Ectodermal cell (in vitro differentiated cells): ENCODE data around the gene SPOCK1.

Source experiments
- H3K27ac ChIP-seq: 2 replicates; pipeline ENCODE4 v1.7.0; 2013; ENCODE audit warnings: mild to moderate bottlenecking, low read depth, low read length; ENCODE audit not compliant: insufficient read depth, poor library complexity, severe bottlenecking
- H3K27me3 ChIP-seq: 2 replicates; pipeline ENCODE4 v1.7.0; 2013; ENCODE audit warnings: mild to moderate bottlenecking, low read length; ENCODE audit not compliant: insufficient read depth, control insufficient read depth, poor library complexity, severe bottlenecking
- H3K36me3 ChIP-seq: one replicate; pipeline ENCODE4 v1.7.0; 2013; ENCODE audit warnings: low read length; ENCODE audit not compliant: control insufficient read depth, insufficient read depth
- H3K4me1 ChIP-seq: one replicate; pipeline ENCODE4 v1.7.0; 2013; ENCODE audit warnings: low read length; ENCODE audit not compliant: control insufficient read depth, insufficient read depth
- H3K4me3 ChIP-seq: 2 replicates; pipeline ENCODE4 v1.7.0; 2013; ENCODE audit warnings: low read depth, low read length, control low read depth; ENCODE audit not compliant: insufficient read depth
- H3K9me3 ChIP-seq: 2 replicates; pipeline ENCODE4 v1.7.0; 2013; ENCODE audit warnings: mild to moderate bottlenecking, low read length, moderate library complexity; ENCODE audit not compliant: control insufficient read depth
- WGBS, 2 experiments: methylation state at CpG; one replicate each; pipeline ENCODE4 v1.1.7; 2013; ENCODE audit warnings: missing lambda C conversion rate in 2 of 2; 5-methylcytosine and 5-hydroxymethylcytosine counted together

Gene SPOCK1

DNA sequence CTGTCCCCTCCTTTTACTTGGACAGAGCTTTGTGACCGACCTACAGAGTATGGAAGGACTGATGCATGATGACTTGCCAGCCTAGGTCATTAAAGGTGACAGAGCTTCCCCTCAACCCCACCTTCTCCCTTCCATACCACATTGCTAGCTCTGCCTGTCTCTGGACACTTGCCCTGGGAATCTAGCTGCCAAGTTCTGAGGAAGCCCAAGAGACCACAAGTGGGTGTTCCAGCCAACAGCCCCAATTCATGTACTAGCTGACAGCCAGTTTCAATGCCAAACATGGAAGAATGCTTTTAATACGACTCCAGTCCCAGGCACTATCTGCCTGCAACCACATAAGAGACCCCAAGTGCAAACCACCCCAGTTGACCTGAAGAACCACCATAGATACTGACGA, 477.1 kb downstream of the SPOCK1 start:
- 94 to 95% methylated on average over 3 of the region's 3 CpGs for WGBS, 2 experiments
- no peaks in the 10 kb centered on the region for H3K4me1 ChIP-seq
- no peak overlapping the region for H3K27ac ChIP-seq
- no peaks in the 10 kb centered on the region for H3K36me3 ChIP-seq
- H3K9me3 ChIP-seq: no peaks in the 10 kb centered on the region
- no peak overlapping the region for H3K4me3 ChIP-seq
- no peaks in the 10 kb centered on the region for H3K27me3 ChIP-seq

DNA sequence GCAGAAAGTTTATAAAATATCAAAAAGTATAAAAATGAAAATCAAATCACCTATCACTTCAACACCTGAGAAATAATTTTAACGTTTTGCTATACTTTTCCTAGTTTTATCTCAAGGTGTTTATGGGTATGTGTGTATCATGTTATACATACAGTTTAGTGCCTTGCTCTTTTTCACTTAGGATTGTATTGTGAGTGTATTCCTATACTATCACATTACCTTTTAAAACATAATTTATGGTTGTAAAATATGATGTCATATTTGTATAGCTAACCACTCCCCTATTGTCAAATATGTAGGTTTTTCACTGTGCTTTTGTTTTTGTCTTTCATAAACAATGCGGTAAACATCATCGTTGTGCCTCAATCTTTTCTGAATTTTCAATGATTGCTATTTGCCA, 479.9 kb downstream of the SPOCK1 start:
- 96 to 100% methylated on average over 2 of the region's 3 CpGs for WGBS, 2 experiments
- H3K4me3 ChIP-seq: no peak overlapping the region
- no peak overlapping the region for H3K27ac ChIP-seq
- no peaks in the 10 kb centered on the region for H3K36me3 ChIP-seq
- H3K27me3 ChIP-seq: no peaks in the 10 kb centered on the region
- no peaks in the 10 kb centered on the region for H3K9me3 ChIP-seq
- peaks cover 4% of the 10 kb centered on the region for H3K4me1 ChIP-seq

DNA sequence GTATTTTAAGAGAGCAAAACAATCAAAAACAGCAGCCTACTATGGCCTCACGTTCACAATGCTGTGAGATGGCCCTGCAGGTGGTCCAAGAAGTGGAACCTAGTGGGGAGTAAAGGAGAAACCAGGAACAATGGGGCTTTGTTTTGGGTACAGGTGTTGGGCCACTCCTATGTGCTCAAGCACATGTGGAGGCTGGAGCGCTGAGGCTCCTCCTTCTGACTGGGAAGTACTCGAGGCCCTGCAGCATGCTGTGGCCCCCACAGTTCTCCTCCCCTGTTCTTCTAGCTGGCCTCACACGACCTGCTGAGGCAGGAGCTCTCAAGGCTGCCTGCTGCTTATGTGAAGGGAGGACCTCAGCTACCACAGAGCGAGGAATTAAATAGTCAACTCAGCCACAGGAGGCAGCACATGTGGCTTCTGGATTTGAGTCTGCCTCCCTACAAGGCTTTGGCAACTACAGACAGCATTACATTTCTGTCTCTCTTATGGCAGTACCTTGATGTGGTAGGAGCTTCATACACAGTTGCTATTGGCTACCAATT, 482.3 kb downstream of the SPOCK1 start:
- peaks cover 4% of the 10 kb centered on the region for H3K4me1 ChIP-seq
- H3K4me3 ChIP-seq: no peak overlapping the region
- H3K27ac ChIP-seq: no peak overlapping the region
- no peaks in the 10 kb centered on the region for H3K27me3 ChIP-seq
- 36 to 46% methylated on average over 5 of the region's 5 CpGs for WGBS, 2 experiments
- H3K9me3 ChIP-seq: no peaks in the 10 kb centered on the region
- no peaks in the 10 kb centered on the region for H3K36me3 ChIP-seq

DNA sequence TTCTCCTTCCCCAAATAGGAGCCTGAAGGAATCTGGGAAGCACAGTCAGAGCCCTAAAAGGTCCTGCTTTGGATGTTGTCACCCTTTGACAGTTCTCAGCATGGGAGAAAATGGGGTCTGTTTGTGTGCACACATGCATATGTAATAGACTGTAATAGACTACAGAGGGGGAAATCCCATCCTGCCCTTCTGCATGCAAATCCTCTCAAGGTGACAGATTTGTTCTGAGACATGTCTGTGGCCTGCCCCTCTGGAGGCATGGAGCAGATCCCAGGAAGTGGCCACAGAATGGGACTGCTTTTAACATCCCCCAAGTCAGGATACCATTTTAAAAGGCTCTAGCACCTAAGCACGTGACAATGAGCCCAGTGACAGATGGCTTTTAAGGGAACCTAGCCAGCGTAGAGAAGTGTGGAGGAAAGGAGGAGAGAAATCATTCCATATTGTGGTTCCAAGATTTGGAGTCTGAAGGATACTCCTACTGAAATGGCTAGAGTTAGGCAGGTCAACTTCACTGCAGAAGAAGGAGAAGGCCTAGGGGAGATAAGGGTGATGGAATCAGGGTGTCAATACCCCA, 483.5 kb downstream of the SPOCK1 start:
- peaks cover 4% of the 10 kb centered on the region for H3K4me1 ChIP-seq
- WGBS, 2 experiments: 90 to 95% methylated on average over 2 of the region's 2 CpGs
- H3K27ac ChIP-seq: no peak overlapping the region
- H3K9me3 ChIP-seq: no peaks in the 10 kb centered on the region
- no peaks in the 10 kb centered on the region for H3K36me3 ChIP-seq
- H3K4me3 ChIP-seq: no peak overlapping the region
- H3K27me3 ChIP-seq: no peaks in the 10 kb centered on the region

DNA sequence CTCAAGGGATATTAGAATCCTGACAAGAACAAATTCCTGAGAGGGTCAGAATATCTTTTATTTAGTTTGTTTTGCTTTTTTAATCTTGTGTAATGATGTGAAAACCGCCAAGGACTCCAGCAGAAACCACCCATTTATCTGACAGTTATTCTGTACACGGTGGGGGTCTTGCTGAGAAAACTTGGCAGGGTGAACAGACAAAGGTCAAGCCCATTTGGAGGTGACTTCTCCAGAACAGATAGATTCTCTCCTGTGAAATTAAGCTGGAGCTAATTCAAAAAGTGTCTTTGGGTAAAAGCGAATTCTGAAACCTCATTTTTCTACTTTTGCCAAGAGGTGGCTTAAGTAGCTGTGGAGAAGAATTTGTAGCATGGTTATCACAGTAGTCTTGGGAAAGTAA, 484.4 kb downstream of the SPOCK1 start:
- H3K27ac ChIP-seq: no peak overlapping the region
- H3K9me3 ChIP-seq: no peaks in the 10 kb centered on the region
- no peaks in the 10 kb centered on the region for H3K27me3 ChIP-seq
- H3K36me3 ChIP-seq: no peaks in the 10 kb centered on the region
- no peak overlapping the region for H3K4me3 ChIP-seq
- WGBS, 2 experiments: 93 to 95% methylated on average over 3 of the region's 3 CpGs
- peaks cover 4% of the 10 kb centered on the region for H3K4me1 ChIP-seq

DNA sequence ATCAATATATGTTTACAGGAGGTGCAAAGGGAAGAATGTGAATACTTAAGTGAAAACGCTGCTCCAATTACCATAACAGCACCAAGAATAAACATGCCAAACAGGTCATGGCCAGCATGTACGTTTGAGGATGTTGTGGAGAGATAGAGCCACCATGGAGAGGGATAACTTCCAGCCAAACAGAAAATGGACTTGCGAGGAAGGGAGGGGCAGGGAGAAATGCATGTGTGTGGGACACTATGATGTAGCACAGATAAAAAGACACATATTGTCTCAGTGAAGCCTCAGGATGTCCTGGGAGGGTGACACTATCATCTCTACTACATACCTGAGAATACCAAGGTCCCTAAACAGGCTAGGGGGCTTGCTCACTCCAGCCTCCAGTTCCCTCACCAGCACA, 488.9 kb downstream of the SPOCK1 start:
- no peak overlapping the region for H3K4me3 ChIP-seq
- WGBS, 2 experiments: 75 to 89% methylated on average over 2 to 3 of the region's 3 CpGs

DNA sequence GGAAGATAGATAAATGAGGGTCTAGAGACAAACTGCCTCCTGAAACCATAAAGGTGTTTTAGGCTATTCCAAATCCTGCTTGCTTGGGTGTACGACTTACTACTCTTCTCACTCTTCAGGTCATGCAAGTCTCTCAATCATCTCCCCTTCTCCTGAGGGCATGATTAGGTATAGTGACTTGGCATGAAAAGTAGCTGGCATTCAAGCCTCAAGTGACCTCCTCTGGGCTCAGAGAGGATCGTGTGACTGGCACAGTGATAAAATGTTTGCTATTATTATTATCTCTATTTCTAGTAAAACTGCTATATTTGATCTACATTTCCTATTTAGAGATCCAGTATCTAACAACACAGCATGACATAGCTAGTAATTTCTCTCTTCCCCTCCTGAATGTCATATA, 494.8 kb downstream of the SPOCK1 start:
- Histone ChIP-seq H3K9me3 (no peaks in the 10 kb centered on the region), H3K27me3 (no peaks in the 10 kb centered on the region), H3K27ac (no peak overlapping the region), H3K36me3 (no peaks in the 10 kb centered on the region), H3K4me3 (no peak overlapping the region), H3K4me1 (no peaks in the 10 kb centered on the region)
- WGBS, 2 experiments: 95% methylated on average over 1 of the region's 2 CpGs; no CpG with 5 or more reads in 1 of the 2 experiments

More for the DNA sequence above, 488.9 kb downstream of the SPOCK1 start:
- Histone ChIP-seq H3K27ac (no peak overlapping the region), H3K9me3 (no peaks in the 10 kb centered on the region), H3K36me3 (no peaks in the 10 kb centered on the region), H3K27me3 (no peaks in the 10 kb centered on the region), H3K4me1 (no peaks in the 10 kb centered on the region)

DNA sequence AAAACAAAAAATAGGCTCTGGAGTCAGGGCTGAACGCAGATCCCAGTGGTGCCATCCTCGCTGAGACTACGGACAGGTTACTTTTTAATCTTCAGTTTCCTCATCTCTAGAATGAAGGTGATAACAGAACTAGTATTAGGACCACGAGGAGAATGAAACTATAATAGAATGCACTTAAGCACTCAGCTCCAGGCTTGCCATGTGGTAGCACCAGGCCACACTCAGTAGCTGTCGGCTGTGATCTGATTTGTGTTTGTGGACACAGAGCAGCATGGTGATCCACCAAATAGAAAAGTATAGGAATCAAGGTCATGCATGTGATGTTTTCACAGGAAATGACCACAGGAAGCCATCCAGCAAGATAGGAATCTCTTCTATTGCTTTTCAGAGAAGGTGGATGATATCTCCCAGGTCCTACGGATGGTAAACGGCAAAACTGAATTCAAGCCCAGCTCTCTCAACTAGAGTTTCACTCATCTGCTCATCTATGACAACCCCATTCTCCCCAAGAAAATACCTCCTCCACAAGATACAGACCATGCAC, 498.0 kb downstream of the SPOCK1 start:
- Histone ChIP-seq H3K36me3 (no peaks in the 10 kb centered on the region), H3K27me3 (no peaks in the 10 kb centered on the region), H3K27ac (no peak overlapping the region), H3K4me1 (no peaks in the 10 kb centered on the region), H3K9me3 (no peaks in the 10 kb centered on the region), H3K4me3 (no peak overlapping the region)
- 93 to 98% methylated on average over 7 of the region's 7 CpGs for WGBS, 2 experiments

DNA sequence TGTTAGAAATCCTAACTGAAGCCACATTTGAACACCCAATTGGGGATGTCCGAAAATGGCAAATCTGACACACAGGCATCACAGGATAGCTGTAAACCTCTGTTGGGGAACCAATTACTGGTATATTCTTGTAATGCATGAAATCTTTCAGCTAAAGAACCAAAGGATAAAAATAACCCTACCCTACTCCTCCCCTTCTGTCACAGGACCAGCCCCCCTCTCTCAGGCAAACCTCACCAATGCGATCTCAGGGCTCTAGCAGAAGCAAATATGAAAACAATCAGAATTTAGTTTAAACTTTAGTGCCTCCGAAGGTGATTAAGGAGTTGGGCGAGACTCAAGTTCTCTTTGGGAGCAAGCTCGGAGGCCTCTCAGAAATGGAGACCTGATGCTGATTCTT, 499.3 kb downstream of the SPOCK1 start:
- H3K9me3 ChIP-seq: no peaks in the 10 kb centered on the region
- H3K4me1 ChIP-seq: no peaks in the 10 kb centered on the region
- H3K27me3 ChIP-seq: no peaks in the 10 kb centered on the region
- H3K4me3 ChIP-seq: no peak overlapping the region
- H3K27ac ChIP-seq: no peak overlapping the region
- H3K36me3 ChIP-seq: no peaks in the 10 kb centered on the region
- WGBS, 2 experiments: 91 to 95% methylated on average over 5 of the region's 5 CpGs

DNA sequence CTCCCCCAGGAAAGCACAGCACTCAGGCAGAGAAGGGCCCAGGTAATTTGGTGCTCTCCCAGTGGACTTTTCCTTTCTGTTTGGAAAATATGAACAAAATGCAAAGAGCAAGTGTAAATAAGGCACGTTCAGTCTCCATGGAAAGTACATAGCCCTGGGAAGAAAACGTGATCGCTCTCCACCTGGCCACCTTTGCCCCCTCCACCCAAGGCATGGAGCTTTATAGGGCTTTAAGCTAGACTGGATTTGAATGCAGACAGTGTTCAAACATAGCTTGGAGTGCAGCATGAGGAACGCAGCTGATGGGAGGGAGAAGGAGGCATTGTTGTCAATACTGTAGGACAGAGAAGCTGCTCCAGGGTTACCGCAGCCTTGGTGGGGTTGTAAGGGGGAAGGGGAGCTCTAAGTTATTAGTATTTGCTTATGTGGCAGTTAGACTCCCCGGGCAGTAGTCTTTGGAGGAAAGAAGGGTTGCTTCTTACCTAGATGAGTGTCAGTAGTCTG, 500.2 kb downstream of the SPOCK1 start:
- WGBS, 2 experiments: 91 to 93% methylated on average over 6 of the region's 6 CpGs
- Histone ChIP-seq H3K27ac (no peak overlapping the region), H3K27me3 (no peaks in the 10 kb centered on the region), H3K36me3 (no peaks in the 10 kb centered on the region), H3K9me3 (no peaks in the 10 kb centered on the region), H3K4me1 (no peaks in the 10 kb centered on the region), H3K4me3 (no peak overlapping the region)
